GM06990 (cell line): ENCODE results near the gene ABHD14A.
"Not testable (repeated sequence)": the region's sequence is repeated elsewhere in the genome, so short reads cannot be mapped to it uniquely, and the experiment has no call there.

Source experiments
- DNase-seq: peaks from one replicate; pipeline ENCODE4 v3.0.0-alpha.2; 2011; ENCODE audit not compliant: insufficient read length; ENCODE audit errors: extremely low read depth
- H3K27me3 ChIP-seq: replicated peaks from 2 replicates; pipeline ENCODE4 v1.6.0; 2011; ENCODE audit warnings: low read length; ENCODE audit not compliant: control insufficient read depth, insufficient read depth
- H3K36me3 ChIP-seq: 2 replicates; pipeline ENCODE4 v1.5.1; 2011; ENCODE audit warnings: low read length; ENCODE audit not compliant: control insufficient read depth, insufficient read depth
- H3K4me3 ChIP-seq: replicated peaks from 2 replicates; pipeline ENCODE4 v1.5.1; 2011; ENCODE audit warnings: low read depth, mild to moderate bottlenecking, control low read depth, low read length
- TF ChIP-seq, protein P1 (sequence below): IDR thresholded peaks from 2 replicates; pipeline ENCODE4 v1.5.1; 2011; ENCODE audit warnings: low read length, control low read depth, mild to moderate bottlenecking, inconsistent platforms; ENCODE audit not compliant: insufficient read depth, poor library complexity, severe bottlenecking

ABHD14A gene

DNA sequence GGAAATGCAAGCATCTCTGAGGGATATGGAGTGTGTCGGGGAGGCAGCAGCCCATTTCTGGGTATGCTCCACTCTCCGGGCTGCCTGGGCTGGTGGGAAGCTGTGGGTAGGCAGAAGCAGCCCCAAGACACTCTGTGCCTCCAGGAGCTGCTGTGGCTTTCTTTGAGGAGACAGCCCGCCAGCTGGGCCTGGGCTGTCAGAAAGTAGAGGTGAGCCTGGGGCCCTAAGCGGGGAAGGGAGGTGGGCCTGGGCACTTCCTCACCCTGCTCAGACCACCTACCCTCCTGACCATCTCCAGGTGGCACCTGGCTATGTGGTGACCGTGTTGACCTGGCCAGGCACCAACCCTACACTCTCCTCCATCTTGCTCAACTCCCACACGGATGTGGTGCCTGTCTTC, 10.2 kb downstream of the ABHD14A start:
- H3K27me3 ChIP-seq = no peaks in the 10 kb centered on the region
- no peak for DNase-seq
- TF ChIP-seq, protein P1, sequence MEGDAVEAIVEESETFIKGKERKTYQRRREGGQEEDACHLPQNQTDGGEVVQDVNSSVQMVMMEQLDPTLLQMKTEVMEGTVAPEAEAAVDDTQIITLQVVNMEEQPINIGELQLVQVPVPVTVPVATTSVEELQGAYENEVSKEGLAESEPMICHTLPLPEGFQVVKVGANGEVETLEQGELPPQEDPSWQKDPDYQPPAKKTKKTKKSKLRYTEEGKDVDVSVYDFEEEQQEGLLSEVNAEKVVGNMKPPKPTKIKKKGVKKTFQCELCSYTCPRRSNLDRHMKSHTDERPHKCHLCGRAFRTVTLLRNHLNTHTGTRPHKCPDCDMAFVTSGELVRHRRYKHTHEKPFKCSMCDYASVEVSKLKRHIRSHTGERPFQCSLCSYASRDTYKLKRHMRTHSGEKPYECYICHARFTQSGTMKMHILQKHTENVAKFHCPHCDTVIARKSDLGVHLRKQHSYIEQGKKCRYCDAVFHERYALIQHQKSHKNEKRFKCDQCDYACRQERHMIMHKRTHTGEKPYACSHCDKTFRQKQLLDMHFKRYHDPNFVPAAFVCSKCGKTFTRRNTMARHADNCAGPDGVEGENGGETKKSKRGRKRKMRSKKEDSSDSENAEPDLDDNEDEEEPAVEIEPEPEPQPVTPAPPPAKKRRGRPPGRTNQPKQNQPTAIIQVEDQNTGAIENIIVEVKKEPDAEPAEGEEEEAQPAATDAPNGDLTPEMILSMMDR = no peak

GRCh38 chr3:51986010-51986947, 11.4 kb downstream of the ABHD14A start:
- TF ChIP-seq, protein P1 = no peak
- no peak for DNase-seq
- Histone ChIP-seq H3K27me3 (no peaks in the 10 kb centered on the region), H3K36me3 (no peaks in the 10 kb centered on the region; the same call in none of the 2 replicates), H3K4me3 (no peak overlapping the region)

More for the DNA sequence above, 10.2 kb downstream of the ABHD14A start:
- Histone ChIP-seq H3K4me3 (no peak overlapping the region), H3K36me3 (no peaks in the 10 kb centered on the region)

- DNase-seq = no peak
- peaks cover 5% of the 10 kb centered on the region for H3K36me3 ChIP-seq
- H3K4me3 ChIP-seq = no peak overlapping the region
- TF ChIP-seq, protein P1 = no peak
- H3K27me3 ChIP-seq = no peaks in the 10 kb centered on the region
Observed at GRCh38 chr3:51987568-51987967, 12.7 kb downstream of the ABHD14A start.

- DNase-seq = no peak
- Histone ChIP-seq H3K36me3 (peaks cover 11% of the 10 kb centered on the region), H3K27me3 (no peaks in the 10 kb centered on the region), H3K4me3 (no peak overlapping the region)
- TF ChIP-seq, protein P1 = no peak
Observed at GRCh38 chr3:51988286-51989146, 13.7 kb downstream of the ABHD14A start.

DNA sequence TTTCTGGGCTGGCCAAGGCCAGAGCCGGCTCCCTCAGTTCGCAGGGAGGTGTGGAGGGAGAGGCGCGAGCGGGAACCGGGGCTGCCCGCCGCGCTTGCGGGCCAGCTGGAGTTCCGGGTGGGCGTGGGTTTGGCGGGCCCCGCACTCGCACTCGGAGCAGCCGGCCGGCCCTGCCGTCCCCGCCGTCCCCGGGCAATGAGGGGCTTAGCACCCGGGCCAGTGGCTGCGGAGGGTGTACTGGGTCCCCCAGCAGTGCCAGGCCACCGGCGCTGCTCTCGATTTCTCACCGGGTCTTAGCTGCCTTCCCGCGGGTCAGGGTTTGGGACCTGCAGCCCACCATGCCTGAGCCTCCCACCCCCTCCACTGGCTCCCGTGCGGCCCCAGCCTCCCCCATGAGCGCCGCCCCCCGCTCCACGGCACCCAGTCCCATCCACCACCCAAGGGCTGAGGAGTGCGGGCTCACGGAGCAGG, 15.7 kb downstream of the ABHD14A start:
- not testable (repeated sequence) for DNase-seq, H3K4me3 ChIP-seq, H3K27me3 ChIP-seq
- peaks cover 20% of the 10 kb centered on the region for H3K36me3 ChIP-seq
